Measurements from ENCODE around the gene ADARB1.

DNA sequence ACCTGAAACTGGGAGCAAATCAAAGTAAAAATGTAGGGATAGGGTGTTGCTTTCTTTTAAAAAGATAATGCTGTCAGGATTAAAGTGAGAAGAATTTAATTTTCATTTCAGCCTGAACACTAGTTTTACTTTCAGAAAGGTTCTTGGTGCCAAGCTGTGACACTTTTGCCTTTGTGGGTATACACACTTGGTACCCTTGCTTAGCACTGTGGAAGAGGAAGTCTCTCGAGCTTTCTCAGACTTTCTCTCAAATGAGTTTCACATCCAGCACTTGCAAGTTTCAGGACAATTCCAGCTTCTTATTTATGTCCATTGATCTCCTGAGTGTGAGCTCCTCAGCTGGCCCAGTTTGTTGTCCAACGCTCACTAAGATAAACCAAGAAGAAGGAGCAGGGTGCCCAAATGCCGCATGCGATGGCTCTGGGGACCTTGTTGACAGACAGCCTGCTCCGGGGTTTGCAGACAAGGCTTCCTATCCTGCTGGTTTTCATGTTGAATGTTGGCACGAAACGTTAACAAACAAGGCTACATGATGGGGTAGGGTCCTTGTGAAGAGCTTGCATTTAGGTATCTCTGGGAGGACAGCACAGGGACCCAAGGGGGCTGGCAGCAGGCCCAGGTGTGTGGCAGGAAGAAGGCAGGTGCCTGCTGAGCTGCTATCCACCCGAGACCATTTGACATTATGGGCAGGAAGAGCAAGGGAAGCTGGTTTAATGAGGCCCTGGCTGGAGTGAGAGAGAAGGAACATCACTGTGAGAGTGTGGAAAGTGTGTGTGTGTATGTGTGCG is 133.7 kb downstream of the ADARB1 start:
- TF ChIP-seq, protein P1, sequence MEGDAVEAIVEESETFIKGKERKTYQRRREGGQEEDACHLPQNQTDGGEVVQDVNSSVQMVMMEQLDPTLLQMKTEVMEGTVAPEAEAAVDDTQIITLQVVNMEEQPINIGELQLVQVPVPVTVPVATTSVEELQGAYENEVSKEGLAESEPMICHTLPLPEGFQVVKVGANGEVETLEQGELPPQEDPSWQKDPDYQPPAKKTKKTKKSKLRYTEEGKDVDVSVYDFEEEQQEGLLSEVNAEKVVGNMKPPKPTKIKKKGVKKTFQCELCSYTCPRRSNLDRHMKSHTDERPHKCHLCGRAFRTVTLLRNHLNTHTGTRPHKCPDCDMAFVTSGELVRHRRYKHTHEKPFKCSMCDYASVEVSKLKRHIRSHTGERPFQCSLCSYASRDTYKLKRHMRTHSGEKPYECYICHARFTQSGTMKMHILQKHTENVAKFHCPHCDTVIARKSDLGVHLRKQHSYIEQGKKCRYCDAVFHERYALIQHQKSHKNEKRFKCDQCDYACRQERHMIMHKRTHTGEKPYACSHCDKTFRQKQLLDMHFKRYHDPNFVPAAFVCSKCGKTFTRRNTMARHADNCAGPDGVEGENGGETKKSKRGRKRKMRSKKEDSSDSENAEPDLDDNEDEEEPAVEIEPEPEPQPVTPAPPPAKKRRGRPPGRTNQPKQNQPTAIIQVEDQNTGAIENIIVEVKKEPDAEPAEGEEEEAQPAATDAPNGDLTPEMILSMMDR (IDR thresholded peaks at IDR 0.05) = no peak
- TF ChIP-seq POLR2A (IDR thresholded peaks at IDR 0.05) = no peak
